Smooth muscle cell of the brain vasculature (primary cell): Measurements from ENCODE around the gene TFE3.
"Not testable (repeated sequence)": the region's sequence is repeated elsewhere in the genome, so short reads cannot be mapped to it uniquely, and the experiment has no call there.

ENCODE experiments used
- DNase-seq: peaks from one replicate; pipeline ENCODE4 v3.0.0-alpha.2; 2012; ENCODE audit warnings: low read depth, low spot score

Gene TFE3

DNA sequence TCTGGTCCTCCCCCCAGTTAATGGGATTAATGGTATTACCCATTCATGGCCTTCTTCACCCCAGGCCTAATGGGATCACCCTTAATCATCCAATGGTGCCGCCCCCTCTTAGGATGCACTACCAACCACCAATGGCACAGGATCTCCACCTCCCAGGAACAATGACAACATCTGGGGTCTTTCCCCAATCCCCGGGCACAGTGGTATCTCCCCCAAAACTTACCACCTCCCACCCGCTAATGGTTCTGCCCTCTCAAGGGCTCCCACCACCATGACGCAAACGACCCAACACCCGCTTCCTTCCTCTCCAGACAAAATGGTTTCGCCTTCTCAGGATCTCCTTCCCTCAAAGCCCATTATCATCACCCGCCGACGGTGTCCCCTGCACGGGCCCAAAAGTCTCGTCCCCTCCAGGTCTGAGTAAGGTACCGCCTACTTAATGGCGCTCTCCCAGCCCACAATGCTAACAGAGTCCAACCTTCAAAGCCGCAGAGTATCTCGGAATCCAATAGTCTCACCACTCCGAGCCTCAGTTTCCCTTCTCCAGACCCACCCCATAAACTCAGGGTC, 41.6 kb downstream of the TFE3 start:
- no peak for DNase-seq

DNA sequence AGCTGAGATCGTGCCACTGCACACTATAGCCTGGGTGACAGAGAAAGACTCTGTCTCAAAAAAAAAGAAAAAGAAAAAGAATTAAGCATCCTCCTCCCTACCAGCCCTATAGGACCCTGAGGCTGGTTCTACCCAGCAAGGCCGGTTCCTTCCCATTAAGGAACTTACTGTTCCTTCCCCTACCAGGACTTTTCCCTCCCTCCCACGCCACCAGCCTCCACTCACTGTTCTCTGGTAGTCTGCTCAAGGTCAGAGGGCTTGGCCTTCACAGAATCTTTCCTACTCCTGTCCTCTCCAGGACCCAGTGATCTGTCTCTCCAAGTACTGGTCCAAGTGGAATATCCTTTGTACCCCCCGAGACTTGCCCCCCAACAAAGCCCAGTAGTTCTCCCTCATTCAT, 42.5 kb downstream of the TFE3 start:
- DNase-seq, result no peak

DNA sequence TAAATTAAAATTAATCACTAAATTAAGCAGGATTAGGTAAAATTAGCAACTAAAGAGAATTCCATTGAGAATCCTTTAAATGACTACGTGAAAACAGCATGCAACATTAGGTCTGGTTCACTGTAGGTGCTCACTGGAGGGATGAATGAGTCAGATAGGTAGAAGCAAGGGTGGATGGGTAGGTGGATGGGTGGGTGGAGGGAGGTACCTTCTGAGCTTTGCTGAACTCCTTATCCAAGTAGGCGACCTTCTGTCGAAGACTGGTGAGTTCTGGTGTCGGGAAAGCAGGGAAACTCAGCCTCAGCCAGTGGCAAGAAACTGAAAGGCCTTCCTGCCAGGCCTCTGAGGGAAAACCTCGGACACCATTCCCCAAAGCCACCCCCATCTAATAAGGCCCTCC, 44.1 kb downstream of the TFE3 start:
- no peak for DNase-seq

DNA sequence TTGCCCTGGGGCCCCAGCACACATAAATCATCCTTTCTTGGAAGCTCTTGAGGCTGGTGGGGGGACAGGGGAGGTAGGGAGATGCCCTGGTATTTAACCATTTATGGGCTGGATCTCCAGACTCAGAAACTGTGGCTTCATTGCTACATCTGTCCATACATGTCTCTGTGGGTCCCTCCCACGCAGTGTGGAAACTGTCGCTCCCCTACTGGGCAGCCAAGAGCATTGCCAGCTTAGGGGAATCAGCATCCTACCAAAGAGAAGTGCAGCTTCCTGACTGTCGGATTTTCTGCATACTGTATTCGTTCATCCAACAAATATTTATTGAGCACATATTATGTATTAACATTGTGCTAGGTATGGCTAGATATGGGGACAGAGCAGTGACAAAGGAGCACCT, 44.8 kb downstream of the TFE3 start:
- no peak for DNase-seq

DNA sequence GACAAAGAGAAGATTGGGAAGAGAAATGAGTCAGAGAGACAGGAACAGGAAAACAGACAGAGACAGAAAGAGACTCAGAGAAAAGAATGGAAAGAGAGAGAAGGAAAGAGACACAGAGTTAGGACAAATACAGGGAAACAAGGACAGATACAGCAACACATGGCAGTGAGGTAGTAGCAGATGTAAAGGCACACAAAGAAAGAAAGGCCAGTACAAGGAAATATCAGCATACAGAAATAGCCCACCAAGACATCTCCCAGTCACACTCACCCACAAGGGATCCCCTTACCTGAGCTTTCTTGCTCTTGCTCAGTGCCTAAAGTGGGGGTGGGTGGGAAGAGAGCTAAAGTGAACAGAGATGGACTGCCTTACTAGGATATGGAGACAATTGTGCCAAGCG, 45.3 kb downstream of the TFE3 start:
- DNase-seq, result no peak

- DNase-seq, result no peak
Measured at GRCh38 chrX:48997455-48997854, 45.7 kb downstream of the TFE3 start.

DNA sequence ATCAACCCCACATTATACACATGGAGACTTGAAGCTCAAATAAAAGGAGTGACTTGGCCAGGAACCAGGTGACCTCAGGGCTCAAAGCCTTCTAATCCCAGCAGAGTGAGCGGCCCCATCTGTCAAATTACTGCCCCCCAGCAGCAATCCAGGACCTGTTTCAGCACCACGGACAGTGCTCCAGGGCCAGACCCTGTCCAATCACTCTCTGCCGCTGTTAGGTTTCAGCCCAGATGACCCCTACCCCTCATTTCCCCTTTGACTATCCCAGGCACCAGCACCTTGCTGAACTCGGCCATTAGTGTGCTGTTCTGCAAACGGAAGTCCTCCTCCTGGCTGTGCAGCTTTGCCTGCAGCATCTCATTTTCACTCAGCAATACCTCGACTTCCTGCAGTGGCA, 46.2 kb downstream of the TFE3 start:
- no peak for DNase-seq

GRCh38 chrX:48992341-48992740, 50.8 kb downstream of the TFE3 start:
- no peak for DNase-seq

- no peak for DNase-seq
Measured at GRCh38 chrX:48989483-48989882, 53.7 kb downstream of the TFE3 start.

DNA sequence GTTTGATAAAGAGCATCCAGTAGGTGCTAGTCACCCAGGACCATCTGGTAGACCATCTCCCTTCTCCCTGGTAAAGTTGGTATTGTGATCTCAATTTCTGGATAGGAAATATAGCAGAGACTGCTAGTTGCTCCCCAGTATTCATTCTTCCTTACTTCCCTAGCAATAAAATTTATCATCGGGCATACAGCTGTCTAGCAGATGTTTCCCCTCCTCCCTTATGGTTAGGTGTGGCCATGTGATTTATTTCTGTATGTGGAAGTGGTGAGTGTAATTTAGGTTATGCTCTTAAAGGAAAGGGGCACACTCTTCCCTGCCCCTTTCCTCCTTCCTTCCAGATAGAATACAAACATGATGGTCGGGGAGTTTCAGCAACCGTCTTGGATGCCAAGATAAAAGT, 59.3 kb downstream of the TFE3 start:
- DNase-seq, result no peak

GRCh38 chrX:48983081-48983480, 60.1 kb downstream of the TFE3 start:
- no peak for DNase-seq

- no peak for DNase-seq
Measured at GRCh38 chrX:48981178-48981577, 62.0 kb downstream of the TFE3 start.

DNA sequence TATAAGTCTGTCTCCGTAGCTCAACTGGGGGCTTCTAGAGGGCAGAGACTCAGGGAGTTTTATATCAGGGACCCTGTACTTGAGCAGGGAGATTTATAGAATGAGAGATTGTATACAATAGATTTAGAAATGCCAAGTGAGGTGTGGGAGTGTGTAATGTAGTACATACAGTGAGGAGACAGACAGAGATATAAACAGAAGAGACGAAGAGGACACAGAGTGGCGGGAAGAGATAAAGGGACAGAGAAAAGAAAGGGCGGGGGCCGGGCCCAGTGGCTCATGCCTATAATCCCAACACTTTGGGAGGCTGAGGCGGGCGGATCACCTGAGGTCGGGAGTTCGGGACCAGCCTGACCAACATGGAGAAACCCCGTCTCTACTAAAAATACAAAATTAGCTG, 62.8 kb downstream of the TFE3 start:
- DNase-seq, result not testable (repeated sequence)
